C4-2B (cell line): ENCODE measurements around the gene RRAGC.

ENCODE experiments used
- ZFX ChIP-seq: fragments of 450-650 bp; IDR thresholded peaks from 2 replicates; pipeline ENCODE4 v1.6.1; 2017
- TF ChIP-seq, protein P1 (sequence below): fragments of 450-650 bp; conservative IDR thresholded peaks from 2 replicates; pipeline ENCODE4 v1.5.1; 2017; ENCODE audit warnings: mild to moderate bottlenecking

DNA sequence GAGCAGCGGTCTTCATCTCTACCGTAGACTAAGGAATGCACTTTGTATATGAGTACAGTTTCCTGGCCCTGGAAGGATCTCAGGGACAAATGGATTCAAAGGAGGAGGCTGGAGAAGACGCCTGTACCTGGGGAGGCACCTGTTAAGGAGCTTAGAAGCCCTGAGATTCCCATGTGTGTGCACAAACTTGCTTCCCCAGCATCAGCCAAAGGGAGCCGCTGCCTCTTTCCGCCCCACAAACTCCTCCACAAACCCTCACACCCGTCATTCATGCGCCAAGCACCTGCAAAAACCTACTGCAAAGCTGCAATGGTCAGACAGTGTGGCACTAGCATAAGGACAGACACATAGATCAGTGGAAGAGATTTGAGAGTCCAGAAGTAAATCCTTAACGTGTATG lies 54.5 kb downstream of the RRAGC start:
- TF ChIP-seq, protein P1, sequence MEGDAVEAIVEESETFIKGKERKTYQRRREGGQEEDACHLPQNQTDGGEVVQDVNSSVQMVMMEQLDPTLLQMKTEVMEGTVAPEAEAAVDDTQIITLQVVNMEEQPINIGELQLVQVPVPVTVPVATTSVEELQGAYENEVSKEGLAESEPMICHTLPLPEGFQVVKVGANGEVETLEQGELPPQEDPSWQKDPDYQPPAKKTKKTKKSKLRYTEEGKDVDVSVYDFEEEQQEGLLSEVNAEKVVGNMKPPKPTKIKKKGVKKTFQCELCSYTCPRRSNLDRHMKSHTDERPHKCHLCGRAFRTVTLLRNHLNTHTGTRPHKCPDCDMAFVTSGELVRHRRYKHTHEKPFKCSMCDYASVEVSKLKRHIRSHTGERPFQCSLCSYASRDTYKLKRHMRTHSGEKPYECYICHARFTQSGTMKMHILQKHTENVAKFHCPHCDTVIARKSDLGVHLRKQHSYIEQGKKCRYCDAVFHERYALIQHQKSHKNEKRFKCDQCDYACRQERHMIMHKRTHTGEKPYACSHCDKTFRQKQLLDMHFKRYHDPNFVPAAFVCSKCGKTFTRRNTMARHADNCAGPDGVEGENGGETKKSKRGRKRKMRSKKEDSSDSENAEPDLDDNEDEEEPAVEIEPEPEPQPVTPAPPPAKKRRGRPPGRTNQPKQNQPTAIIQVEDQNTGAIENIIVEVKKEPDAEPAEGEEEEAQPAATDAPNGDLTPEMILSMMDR = no peak
- TF ChIP-seq ZFX = no peak
